Measurements from ENCODE around the gene MTRR.

MTRR gene

DNA sequence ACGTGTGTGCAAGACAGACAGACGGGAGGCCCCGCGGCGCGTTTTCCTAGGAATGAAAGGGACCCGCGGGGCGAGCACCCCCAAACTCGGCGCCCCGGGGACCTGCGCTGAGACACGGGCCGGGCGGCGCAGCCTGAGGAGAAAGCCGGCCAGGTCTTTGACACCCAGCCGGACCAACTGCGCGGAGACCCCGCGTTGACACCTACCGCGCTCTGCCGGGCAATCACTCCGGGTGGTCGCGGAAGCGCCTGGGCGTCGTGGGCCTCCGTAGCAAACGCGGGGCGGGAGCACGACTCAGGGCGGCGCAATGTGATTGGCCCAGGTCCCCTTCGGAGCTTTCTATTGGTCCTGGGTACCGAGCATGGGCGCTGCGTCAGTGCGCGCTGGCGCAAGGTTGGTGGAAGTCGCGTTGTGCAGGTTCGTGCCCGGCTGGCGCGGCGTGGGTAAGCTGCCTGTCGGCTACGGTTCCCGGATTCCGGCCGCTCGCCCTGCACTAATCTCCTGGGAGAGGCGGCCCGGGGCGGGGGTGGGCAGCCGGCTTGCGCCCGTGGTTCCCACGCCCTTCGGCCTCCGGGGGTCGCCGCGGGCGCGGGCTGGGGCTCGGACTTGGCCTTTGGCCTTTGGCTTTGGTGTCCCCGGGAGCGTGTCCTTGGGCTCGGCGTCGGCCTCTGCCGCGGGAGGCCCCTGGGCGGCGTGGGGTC lies at the start of gene MTRR, which contains the start of gene FASTKD3:
Gene MTRR, plus strand, starts transcription at position 376 of the 701 bp plus-strand sequence. CDS start 1,647 bp downstream, outside the sequence.
Gene FASTKD3, minus strand, starts transcription at position 259 of the 701 bp plus-strand sequence. CDS start 948 bp downstream, outside the sequence.
- peak; percentile 94 for DNase-seq

- no peak for DNase-seq
Observed at GRCh38 chr5:7822449-7822848, 46.5 kb upstream of the MTRR start.

- DNase-seq, result no peak
Observed at GRCh38 chr5:7823594-7823993, 45.4 kb upstream of the MTRR start.

DNA sequence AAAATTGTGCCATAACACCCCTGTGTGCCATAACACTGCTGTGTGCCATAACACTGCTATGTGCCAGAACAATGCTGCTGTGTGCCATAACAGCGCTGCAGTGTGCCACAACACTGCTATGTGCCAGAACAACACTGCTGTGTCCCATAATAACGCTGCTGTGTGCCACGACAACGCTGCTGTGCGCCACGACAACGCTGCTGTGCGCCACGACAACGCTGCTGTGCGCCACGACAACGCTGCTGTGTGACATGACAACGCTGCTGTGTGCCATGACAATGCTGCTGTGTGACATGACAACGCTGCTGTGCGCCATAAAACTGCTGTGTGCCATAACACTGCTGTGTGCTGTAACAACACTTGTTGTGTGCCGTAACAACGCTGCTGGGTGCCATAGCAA lies 44.0 kb upstream of the MTRR start:
- DNase-seq, result no peak

GRCh38 chr5:7825630-7826029 lies 43.3 kb upstream of the MTRR start:
- no peak for DNase-seq

GRCh38 chr5:7827610-7828009 lies 41.3 kb upstream of the MTRR start:
- no peak for DNase-seq

DNA sequence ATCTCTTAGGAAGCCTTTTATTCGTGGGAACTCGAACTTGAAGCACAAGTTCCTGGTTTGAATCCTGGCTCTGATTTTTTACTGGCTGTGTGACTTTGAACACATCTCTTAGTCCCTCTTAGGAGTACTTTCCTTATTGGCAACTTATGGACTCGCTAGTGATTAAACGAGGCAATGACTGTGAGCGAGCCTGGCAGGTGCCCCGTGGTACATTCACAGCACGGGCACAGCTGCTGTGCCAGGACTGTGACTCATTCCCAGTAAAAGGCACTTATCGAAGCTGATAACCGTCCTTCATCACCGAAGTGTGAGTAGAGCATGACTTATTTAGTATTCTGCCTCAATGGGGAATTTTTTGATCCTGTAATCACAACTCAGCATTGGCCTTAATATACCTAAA lies 40.7 kb upstream of the MTRR start:
- no peak for DNase-seq

- no peak for DNase-seq
Observed at GRCh38 chr5:7834982-7835381, 34.0 kb upstream of the MTRR start.

- DNase-seq, result no peak
Observed at GRCh38 chr5:7837403-7837802, 31.5 kb upstream of the MTRR start.

DNA sequence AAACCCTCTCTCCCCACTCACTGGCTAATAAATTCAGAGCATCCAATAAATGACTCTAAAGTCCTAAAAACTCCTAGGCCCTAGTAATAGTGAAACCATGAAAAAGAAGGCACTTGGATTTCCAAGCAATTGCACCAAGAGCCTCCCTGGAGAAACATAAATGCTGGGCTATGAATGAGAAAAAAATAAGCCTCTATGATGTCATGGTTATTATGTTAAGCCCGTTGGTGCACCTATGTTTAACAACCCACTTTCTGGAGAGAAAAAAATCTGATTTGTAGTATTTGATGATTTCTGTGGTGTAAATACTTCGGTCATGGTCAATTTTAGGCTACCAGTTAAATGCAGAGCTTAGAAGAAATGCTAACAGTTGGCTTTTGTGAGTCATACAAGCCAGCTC lies 26.4 kb upstream of the MTRR start:
- no peak for DNase-seq

- DNase-seq, result no peak
Observed at GRCh38 chr5:7844901-7845300, 24.0 kb upstream of the MTRR start.

GRCh38 chr5:7845557-7845956 lies 23.4 kb upstream of the MTRR start:
- no peak for DNase-seq

- no peak for DNase-seq
Observed at GRCh38 chr5:7846327-7846726, 22.6 kb upstream of the MTRR start.

GRCh38 chr5:7848296-7848695 lies 20.7 kb upstream of the MTRR start:
- no peak for DNase-seq

GRCh38 chr5:7849681-7850394 lies 19.1 kb upstream of the MTRR start:
- DNase-seq, result peak; percentile 20

DNA sequence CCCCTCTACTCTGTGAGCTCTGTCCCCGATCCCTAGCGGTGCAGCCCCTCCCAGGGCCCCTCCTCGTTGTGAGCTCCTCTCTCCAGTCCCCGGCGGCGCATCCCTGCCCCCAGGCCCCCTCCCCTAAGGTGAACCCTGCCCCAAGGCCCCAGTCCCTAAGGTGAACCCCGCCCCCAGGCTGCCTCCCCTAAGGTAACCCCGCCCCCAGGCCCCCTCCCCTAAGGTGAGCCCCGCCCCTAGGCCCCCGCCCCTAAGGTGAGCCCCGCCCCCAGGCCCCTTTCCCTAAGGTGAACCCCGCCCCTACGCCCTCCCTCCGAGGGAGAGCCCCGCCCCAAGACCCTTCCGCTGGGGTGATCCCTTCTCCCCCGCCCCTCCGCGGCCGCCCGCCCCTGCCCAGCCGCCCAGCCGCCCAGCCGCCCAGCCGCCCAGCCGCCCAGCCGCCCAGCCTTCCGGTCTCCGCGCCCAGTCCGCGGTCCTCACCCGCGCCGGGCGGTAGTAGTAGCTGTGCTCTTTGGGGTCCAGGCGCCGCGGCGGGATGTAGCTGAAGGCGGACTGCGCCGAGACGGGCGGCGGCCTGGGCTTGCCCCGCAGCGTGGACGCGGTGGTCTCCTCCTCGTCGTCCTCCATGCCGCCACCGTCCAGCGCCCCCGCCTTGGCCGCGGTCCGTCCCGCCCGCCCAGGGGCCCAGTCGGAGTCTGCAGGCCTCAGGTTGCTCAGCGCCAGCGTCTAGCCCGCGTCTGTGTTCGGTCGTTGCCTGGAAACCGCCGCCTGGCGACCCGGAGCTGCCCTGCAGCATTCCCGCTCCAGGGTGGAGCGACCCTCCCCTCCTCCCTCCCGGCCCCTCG lies 18.3 kb upstream of the MTRR start, which contains the start of gene CFAP90:
Gene CFAP90, minus strand, starts transcription at position 739 of the 845 bp plus-strand sequence. Its CDS starts 112 bp downstream, at position 627.
- peak; percentile 34 for DNase-seq

DNA sequence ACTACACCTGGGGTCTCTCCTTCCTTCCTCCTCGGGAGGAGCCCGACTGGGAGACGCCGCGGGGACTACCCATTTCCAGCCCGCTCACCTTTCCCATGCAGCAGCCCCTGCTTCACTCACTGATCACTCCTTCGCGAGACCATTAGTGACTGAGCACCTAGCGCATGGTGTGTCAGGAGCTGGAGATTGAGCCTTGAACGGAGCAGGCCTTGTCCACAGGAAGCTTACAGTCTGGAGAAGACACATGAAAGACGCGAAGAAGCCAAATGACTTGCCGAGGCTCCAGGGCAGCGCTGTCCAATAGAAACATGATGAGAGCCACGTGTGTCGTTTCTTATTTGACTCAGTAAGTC lies 17.7 kb upstream of the MTRR start:
- DNase-seq, result no peak

DNA sequence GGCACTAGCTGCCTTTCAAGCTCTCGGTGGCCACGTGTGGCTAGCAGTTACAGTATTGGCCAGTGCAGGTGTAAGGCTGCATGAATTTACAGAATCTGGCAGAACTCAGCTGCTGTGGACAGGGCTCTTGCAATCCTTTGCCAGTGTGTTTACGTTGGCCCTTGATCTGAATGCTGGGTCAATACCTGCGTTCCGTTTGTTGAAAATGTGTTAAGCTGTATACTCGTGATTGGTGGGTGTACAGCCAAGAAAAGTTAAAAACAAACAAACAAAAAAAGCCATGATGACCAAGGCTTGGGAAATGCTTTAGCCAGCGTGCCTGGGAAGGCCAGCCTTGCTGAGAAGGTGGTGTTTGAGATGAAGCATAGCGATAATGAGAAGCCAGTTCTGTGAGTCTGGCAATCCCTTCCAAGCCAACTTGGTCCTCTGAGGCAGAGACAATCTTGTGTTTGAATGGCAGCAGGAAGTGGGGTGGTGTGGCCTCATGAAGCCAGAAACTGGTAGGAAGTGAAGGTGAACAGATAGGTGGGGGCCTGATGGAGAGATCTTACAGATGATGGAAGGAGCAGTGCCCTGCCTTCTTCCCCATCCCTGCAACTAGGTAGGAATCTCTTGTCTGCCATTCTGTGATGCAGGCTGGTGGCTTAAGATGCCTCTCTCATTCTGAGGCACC lies 17.2 kb upstream of the MTRR start:
- no peak for DNase-seq

GRCh38 chr5:7852542-7852941 lies 16.4 kb upstream of the MTRR start:
- DNase-seq, result no peak

DNA sequence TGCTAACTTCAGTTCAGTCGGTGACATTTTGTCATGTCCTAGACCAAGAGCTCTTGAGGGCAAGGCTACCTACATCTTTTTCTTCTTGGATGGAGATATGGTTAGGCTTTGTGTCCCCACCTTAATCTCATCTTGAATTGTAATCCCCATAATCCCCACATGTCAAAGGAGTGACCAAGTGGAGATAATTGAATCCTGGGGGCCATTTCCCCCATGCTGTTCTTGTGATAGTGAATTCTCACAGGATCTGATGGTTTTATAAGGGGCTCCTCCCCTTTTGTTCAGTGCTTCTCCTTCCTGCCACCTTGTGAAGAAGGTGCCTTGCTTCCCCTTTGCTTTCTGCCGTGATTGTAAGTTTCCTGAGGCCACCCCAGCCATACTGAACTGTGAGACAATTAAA lies 16.0 kb upstream of the MTRR start:
- no peak for DNase-seq

DNA sequence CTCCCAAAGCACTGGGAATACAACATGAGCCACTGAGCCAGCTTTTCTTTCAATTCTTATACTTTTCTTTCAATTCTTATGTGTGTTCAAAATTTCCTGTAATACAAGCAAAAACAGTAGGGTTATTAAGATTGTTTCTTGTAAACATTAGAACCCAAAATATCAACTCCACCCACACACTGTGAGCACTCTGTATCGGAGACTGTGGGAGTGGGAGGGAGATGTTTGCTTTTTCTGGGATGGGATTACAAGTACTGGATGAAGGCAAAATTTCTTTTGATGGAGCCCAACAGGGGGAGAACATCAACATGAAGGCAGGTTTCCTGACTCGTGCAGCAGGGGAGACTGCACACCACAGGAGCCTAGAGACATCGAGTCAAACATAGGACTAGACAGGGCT lies 13.3 kb upstream of the MTRR start:
- DNase-seq, result no peak

DNA sequence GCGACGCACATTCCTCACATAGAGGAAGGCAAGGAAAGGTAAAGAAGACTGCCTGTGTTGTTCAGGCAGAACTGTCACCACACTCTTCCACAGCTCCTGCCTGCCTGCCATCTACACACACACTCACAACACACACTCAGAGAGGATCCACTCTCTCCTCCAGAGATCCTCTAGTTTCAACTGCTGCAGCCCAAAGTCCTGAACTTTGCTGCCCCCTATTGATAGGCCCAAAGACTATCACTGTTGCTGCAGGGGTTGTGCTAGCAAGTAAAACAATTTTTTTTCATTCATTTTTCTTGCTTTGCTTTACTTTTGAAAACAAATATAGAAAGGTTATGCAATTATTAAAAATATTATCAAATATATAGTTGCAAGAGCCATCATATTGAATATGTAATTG lies 12.1 kb upstream of the MTRR start:
- peak; percentile 38 for DNase-seq

- DNase-seq, result no peak
Observed at GRCh38 chr5:7857361-7857760, 11.6 kb upstream of the MTRR start.

Measured in EL (cell line).